AG08396 (cell line): Measurements from ENCODE around the gene SPG21.
"Not testable (repeated sequence)": the region's sequence is repeated elsewhere in the genome, so short reads cannot be mapped to it uniquely, and the experiment has no call there.

Experiments
- DNase-seq: peaks from one replicate; pipeline ENCODE4 v3.0.0; 2012; ENCODE audit warnings: low spot score, mixed read lengths

SPG21 gene, protein sequence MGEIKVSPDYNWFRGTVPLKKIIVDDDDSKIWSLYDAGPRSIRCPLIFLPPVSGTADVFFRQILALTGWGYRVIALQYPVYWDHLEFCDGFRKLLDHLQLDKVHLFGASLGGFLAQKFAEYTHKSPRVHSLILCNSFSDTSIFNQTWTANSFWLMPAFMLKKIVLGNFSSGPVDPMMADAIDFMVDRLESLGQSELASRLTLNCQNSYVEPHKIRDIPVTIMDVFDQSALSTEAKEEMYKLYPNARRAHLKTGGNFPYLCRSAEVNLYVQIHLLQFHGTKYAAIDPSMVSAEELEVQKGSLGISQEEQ

DNA sequence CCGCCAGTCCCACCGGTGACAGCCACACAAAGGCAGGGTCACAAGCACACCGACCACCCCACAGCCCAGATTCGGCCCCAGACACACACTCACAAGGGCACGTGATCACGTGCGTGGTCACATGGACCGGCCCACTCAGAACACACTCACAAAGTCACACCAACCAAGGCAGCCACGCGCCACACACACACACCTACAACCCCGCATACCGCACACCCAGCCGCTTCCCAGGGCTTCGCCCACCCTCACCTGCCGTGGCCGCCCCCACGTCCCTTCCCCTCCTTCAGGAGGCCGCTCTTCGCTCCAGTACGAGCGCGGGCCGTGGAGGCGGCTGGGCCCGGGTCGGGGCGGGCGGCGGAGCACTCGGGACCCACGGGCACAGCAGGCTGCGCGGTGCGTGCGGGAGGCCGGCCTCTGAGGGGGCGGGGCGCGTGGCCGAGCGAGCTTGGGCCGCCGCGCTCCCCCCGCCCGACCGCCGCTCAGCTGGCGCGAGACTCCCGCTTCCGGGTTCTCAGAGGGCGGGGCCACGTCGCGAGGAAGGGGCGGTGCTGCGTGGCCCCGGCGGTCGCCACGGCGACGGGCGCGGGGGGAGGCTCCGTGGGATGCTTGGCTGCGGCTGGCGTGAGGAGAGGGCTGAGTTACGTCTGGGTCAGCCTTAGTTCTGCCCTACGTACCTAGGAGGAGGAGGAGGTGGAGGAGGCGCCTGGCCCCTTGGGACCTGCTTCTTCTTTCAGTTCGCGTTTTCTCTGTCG, at the start of gene SPG21:
Gene SPG21, minus strand, starts transcription at position 499 of the 752 bp plus-strand sequence. CDS start 6,345 bp downstream, outside the sequence.
- DNase-seq = peak; percentile 98

GRCh38 chr15:65038836-65039235, 49.1 kb upstream of the SPG21 start:
- no peak for DNase-seq

- no peak for DNase-seq
Observed at GRCh38 chr15:65038428-65038827, 48.7 kb upstream of the SPG21 start.

DNA sequence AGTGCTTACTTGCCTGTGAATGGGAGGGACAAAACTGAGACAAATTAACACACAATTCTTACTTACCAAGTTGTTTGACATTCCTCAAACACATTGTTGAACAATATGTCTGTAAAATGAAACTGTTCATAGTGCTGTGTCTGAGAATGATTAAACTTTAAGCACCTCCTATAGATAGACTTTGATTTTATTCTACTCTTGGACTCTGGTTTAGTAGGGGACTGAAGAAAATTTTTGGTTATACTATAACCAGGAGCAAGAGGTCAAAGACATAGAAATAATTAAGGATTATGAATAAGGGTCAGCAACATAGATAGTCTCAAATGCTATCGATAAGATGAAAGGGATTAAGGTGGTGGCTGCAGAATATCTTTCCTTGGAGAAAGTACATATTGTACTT, 47.6 kb upstream of the SPG21 start:
- DNase-seq = no peak

- DNase-seq = no peak
Observed at GRCh38 chr15:65034719-65035118, 45.0 kb upstream of the SPG21 start.

DNA sequence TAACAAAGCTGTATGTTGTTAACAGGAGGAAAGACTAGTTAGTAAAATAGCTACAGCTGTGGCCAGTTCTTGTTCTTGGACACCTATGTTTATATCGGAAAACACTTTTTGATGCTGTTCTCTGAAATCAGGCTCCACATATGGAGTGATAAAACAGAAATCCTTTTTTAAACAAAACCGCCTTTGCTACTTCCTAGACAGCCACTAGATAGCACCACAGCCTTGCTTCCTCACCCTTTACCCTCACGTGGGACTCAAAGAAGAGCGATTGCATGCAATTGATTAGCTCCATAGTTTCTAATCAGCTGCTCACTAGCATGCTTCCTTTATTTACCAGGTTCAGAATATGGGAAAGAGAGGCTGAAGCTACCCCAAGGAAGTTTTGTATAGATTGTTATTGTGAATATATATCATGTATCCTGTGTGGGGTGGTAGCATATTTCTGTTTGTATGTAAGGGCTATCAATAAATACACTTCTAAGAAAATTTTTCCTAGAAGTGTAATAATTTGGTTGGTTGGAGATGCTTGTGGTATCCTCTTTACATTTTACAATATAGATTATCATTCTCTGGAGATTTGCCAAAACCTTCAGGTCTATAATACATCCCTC, 44.0 kb upstream of the SPG21 start:
- DNase-seq = peak; percentile 61

- peak; percentile 72 for DNase-seq
Observed at GRCh38 chr15:65032801-65033537, 43.3 kb upstream of the SPG21 start.

- no peak for DNase-seq
Observed at GRCh38 chr15:65029736-65030208, 40.1 kb upstream of the SPG21 start.

DNA sequence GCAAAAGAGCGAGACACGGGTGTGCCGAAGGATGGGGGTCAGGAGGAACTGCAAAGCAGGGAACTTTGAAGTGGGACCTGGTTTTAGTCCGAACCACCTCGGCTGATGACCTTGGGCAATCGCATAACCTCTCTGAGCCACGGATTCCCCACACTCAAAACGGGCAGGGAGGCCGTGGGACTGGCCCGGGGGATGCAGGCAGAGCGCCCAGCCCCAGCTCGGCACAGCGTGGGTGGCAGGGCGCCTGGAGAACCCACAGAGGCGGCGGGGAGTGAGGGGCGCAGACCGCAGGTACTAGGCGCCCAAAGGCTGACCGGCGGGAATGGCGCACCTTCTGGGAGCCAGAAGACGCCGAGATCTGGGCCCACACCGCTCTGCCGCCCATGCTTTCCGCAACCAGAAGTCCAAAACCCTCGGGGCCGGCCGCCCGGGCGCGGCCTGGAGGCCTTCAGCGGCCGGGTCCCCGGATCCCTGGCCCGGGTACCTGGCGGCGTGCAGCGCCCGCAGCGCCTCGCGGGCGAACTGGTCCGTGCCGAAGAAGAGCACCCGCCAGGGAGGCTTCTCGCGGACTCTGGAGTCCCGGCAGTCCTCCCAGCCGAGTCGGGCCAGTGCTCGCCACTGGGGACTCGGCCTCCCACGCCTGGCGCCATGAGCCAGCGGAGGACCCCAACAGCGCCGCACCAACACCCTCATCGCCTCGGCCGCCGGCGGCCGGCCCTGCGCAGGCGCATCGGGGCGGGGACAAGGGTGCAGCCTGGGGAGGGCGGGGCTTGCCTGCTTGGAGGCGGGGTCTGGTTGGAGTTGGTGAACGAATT, 39.4 kb upstream of the SPG21 start, which contains the start of gene MTFMT:
Gene MTFMT, minus strand, starts transcription at position 719 of the 815 bp plus-strand sequence. Its CDS starts 26 bp downstream, at position 693.
- DNase-seq = peak; percentile 99

DNA sequence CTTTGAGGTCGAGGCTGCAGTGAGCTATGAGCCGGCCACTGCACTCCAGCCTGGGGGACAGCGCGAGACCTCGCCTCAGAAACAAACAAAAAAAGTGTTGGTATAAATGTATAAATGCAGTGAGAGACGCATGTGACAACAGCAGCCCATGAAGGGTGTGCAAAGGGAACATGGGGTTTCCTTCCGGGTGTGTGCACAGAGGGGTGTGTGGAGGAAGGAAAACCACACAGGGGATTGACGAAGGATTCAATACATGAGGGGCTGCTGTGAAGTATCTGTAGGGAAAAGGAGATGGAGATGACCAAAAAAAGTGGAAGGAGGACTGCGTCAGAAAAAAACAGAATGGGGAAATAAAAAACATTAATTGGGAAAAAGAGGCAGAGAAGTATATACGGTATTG, 38.6 kb upstream of the SPG21 start:
- DNase-seq = no peak

DNA sequence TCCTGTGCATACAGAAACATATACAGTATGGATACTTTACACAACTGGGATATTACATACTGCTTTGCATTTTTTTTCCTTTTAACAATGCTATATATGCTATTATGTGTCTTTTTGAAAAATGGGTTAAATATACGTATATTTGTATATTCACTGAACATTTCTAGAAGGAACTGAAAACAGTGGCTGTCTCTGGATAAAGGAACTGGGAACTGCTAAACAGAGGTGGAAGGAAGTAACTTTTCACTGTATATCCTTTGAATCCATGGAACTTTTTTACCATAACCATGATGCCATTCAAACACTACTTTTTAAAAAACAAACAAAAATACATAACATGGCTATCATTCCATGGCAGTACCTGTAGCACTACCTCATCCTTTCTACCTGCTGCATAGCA, 37.9 kb upstream of the SPG21 start:
- DNase-seq = no peak

GRCh38 chr15:65026756-65027155, 37.0 kb upstream of the SPG21 start:
- no peak for DNase-seq

DNA sequence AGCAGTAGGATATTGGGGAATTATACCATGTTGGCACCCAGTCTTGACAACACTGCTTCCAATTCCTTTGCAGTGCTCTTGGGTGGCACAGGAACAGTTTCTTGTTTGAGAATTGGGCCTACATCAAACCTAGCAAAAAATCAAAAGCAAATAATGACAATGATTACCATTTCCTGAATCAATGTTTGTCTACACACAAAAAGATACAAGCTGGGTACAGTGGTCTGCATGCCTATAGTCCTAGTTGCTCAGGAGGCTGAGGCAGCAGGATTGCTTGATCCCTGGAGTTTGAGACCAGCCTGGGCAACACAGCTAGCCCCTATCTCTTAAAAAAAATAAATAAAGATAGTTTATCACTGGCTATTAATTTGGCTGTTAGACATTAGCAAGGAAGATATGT, 31.8 kb upstream of the SPG21 start:
- no peak for DNase-seq

GRCh38 chr15:65020419-65020818, 30.7 kb upstream of the SPG21 start:
- DNase-seq = no peak

GRCh38 chr15:65011198-65011597, 21.5 kb upstream of the SPG21 start:
- not testable (repeated sequence) for DNase-seq

- no peak for DNase-seq
Observed at GRCh38 chr15:65008983-65009382, 19.3 kb upstream of the SPG21 start.

GRCh38 chr15:65006876-65007275, 17.2 kb upstream of the SPG21 start:
- no peak for DNase-seq

DNA sequence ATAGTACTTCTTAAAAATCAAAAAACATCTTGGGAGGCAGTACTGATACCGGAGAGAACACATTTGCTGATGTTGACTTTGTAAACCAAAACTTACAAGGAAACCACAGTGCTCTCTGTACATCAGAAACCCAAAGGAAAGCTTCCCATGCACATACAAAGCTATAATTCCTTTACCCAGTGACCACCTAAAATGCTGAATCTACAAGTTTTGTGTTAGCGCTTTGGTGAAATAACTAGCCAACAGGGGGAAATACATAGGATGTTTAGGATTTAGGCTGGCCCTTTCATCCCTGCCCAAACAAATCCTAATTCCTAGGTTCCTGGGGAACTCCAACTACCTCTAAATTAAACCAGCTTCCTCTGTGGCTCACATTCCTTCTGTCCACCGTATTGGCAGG, 15.3 kb upstream of the SPG21 start:
- DNase-seq = no peak

DNA sequence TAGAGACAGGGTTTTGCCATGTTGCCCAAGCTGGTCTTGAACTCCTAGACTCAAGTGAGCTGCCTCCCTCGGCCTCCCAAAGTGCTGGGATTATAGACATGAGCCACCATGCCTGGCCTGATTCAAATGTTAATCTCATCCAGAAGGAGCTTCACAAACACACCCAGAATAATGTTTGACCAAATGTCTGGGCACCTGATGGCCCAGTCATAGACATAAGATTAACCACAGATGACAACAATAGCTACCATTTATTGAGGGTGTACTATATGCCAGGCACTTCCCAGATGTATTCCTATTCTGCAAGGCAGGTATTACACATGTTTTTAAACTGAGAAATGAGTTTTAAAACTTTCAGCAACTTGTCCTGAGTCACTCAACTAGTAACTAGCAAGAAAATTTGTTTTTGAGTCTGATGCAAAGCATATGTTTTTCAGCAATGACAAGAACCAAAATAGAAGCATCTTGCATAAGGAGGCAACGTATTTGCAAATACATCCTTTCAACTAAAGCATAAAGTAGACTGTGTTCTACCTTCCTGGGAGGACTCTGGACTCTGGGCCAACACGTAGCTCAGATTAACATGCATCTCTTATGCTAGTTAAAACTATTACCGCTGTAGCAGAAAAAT, 8.1 kb upstream of the SPG21 start:
- no peak for DNase-seq

DNA sequence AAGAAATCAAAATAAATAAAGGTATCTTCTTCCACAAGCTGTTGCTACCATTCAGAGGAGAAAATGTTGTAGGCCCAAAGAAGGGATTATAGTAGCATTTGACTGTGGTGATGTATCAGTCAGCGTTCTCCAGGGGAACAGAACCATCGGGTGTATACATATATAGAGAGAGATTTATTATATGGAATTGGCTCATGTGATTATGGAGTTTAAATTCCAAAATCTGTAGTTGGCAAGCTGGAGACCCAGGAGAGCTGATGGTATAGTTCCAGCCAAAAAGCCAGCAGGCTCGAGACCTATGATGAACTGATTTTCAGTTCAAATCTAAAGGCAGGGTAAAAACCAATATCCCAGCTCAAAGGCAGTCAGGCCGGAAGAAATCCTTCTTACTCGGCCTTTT, 7.4 kb upstream of the SPG21 start:
- DNase-seq = no peak

GRCh38 chr15:64993290-64993689, 3.6 kb upstream of the SPG21 start:
- no peak for DNase-seq
